ENCODE data around the gene PKD2.

GRCh38 chr4:87995435-87995834, 12.0 kb upstream of the PKD2 start:
- TF ChIP-seq POLR2AphosphoS5 (IDR thresholded peaks at IDR 0.05; ENCODE audit: low read depth, low read length) = no peak
- TF ChIP-seq REST (IDR thresholded peaks at IDR 0.05; ENCODE audit: insufficient read depth in 1 of 2, low read depth in 2 of 2, low read length in 2 of 2) = no peak
